ENCODE measurements around the gene NEU4.

GRCh38 chr2:241775223-241776177 lies 33.5 kb upstream of the NEU4 start:
- no peak for TF ChIP-seq CTCF (IDR thresholded peaks at IDR 0.05)
- TF ChIP-seq POLR2AphosphoS5 (IDR thresholded peaks at IDR 0.05; ENCODE audit: low read depth, low read length) = no peak
- TF ChIP-seq REST (IDR thresholded peaks at IDR 0.05; ENCODE audit: insufficient read depth in 1 of 2, low read depth in 2 of 2, low read length in 1 of 2) = no peak
- TF ChIP-seq SIN3A (IDR thresholded peaks at IDR 0.05; ENCODE audit: borderline replicate concordance, insufficient read depth, low read depth, low read length) = no peak
- TF ChIP-seq TCF7L2 (IDR thresholded peaks at IDR 0.05; ENCODE audit: low read depth, low read length) = no peak

Measured in Panc1 (cell line).